HEK293 (cell line): ENCODE results near the gene SLC1A2.

Experiments
- CTCF ChIA-PET: fragments of 350-600 bp; formaldehyde crosslinking; extraction: SDS; loops from one replicate; lab custom pipeline; 2021; ENCODE audit warnings: antibody characterized with exemption; lab: Yijun Ruan, JAX
- POLR2A ChIA-PET: fragments of 300-600 bp; formaldehyde crosslinking; extraction: SDS; loops from one replicate; lab custom pipeline; 2020; ENCODE audit warnings: antibody characterized with exemption, inconsistent platforms; lab: Yijun Ruan, JAX
- H3K27ac ChIP-seq: fragments of 200-500 bp; sonication (Bioruptor generic); 2 replicates; pipeline ENCODE4 v1.5.1; 2014; ENCODE audit warnings: low read depth, low read length, control low read depth, inconsistent platforms; ENCODE audit errors: extremely low read depth
- H3K36me3 ChIP-seq, 2 experiments: fragments of 200-500 bp in 1 of 2; sonication (Bioruptor generic) in 1 of 2; 1 replicate in 1 of 2; 2 replicates in 1 of 2; pipeline ENCODE4 v1.5.1; 2014 to 2017; ENCODE audit warnings: inconsistent platforms in 2 of 2, low read length in 2 of 2; ENCODE audit not compliant: control insufficient read depth in 2 of 2, insufficient read depth in 1 of 2
- H3K4me1 ChIP-seq: fragments of 200-500 bp; sonication (Bioruptor generic); 2 replicates; pipeline ENCODE4 v1.5.1; 2014; ENCODE audit warnings: mild to moderate bottlenecking, low read length, inconsistent platforms; ENCODE audit not compliant: control insufficient read depth, insufficient read depth
- H3K4me3 ChIP-seq: 2 replicates; pipeline ENCODE4 v1.5.1; 2011; ENCODE audit warnings: low read depth, mild to moderate bottlenecking, control low read depth, low read length, moderate library complexity
- H3K9me3 ChIP-seq: fragments of 200-500 bp; sonication (Bioruptor generic); 2 replicates; pipeline ENCODE4 v1.5.1; 2014; ENCODE audit warnings: low read depth, low read length, inconsistent platforms; ENCODE audit not compliant: control insufficient read depth, insufficient read depth
- EGR2 ChIP-seq: fragments of 450-650 bp; formaldehyde crosslinking; IDR thresholded peaks from 2 replicates; pipeline ENCODE4 v1.5.1; 2016; ENCODE audit warnings: low read depth, missing biosample characterization, missing genetic modification characterization
- KLF9 ChIP-seq: fragments of 450-650 bp; formaldehyde crosslinking; IDR thresholded peaks from 2 replicates; pipeline ENCODE4 v1.5.1; 2016; ENCODE audit warnings: missing biosample characterization, missing genetic modification characterization, low read depth
- OSR2 ChIP-seq: fragments of 450-650 bp; formaldehyde crosslinking; IDR thresholded peaks from 2 replicates; pipeline ENCODE4 v1.5.1; 2016; ENCODE audit warnings: missing biosample characterization, missing genetic modification characterization
- SP3 ChIP-seq: fragments of 450-650 bp; formaldehyde crosslinking; IDR thresholded peaks from 2 replicates; pipeline ENCODE4 v1.5.1; 2016; ENCODE audit warnings: missing biosample characterization, missing genetic modification characterization
- ZFP37 ChIP-seq: fragments of 450-650 bp; formaldehyde crosslinking; IDR thresholded peaks from 2 replicates; pipeline ENCODE4 v1.5.1; 2016; ENCODE audit warnings: missing biosample characterization, missing genetic modification characterization
- ZNF140 ChIP-seq: fragments of 450-650 bp; formaldehyde crosslinking; IDR thresholded peaks from 2 replicates; pipeline ENCODE4 v1.5.1; 2016; ENCODE audit warnings: missing biosample characterization, missing genetic modification characterization
- ZNF248 ChIP-seq: fragments of 450-650 bp; formaldehyde crosslinking; IDR thresholded peaks from 2 replicates; pipeline ENCODE4 v1.5.1; 2017; ENCODE audit warnings: missing biosample characterization, missing genetic modification characterization
- ZNF311 ChIP-seq: fragments of 450-650 bp; formaldehyde crosslinking; IDR thresholded peaks from 2 replicates; pipeline ENCODE4 v1.5.1; 2017; ENCODE audit warnings: missing biosample characterization, missing genetic modification characterization, borderline replicate concordance
- ZNF354C ChIP-seq: fragments of 450-650 bp; formaldehyde crosslinking; IDR thresholded peaks from 2 replicates; pipeline ENCODE4 v1.5.1; 2016; ENCODE audit warnings: missing biosample characterization, missing genetic modification characterization, low read depth, borderline replicate concordance
- ZNF404 ChIP-seq: fragments of 450-650 bp; formaldehyde crosslinking; IDR thresholded peaks from 2 replicates; pipeline ENCODE4 v1.5.1; 2017; ENCODE audit warnings: missing biosample characterization, missing genetic modification characterization
- ZNF626 ChIP-seq: fragments of 450-650 bp; sonication (Bioruptor Pico); formaldehyde crosslinking; IDR thresholded peaks from 2 replicates; pipeline ENCODE4 v1.5.1; 2018; ENCODE audit warnings: missing biosample characterization, missing genetic modification characterization, inconsistent platforms
- ZNF701 ChIP-seq: fragments of 450-650 bp; formaldehyde crosslinking; IDR thresholded peaks from 2 replicates; pipeline ENCODE4 v1.5.1; 2016; ENCODE audit warnings: missing biosample characterization, missing genetic modification characterization
- ZNF830 ChIP-seq: fragments of 450-650 bp; IDR thresholded peaks from 2 replicates; pipeline ENCODE4 v1.5.0; 2018; ENCODE audit warnings: missing biosample characterization, missing genetic modification characterization, low read depth, mild to moderate bottlenecking, moderate library complexity
- TF ChIP-seq, protein P1 (sequence below): fragments of 450-650 bp; formaldehyde crosslinking; IDR thresholded peaks from 2 replicates; pipeline ENCODE4 v1.5.1; 2017; ENCODE audit warnings: missing biosample characterization, mild to moderate bottlenecking, missing genetic modification characterization, moderate library complexity
- TF ChIP-seq, protein P2 (sequence below): fragments of 450-650 bp; formaldehyde crosslinking; IDR thresholded peaks from 2 replicates; pipeline ENCODE4 v1.5.1; 2016; ENCODE audit warnings: missing biosample characterization, missing genetic modification characterization
- TF ChIP-seq, protein P3 (sequence below): fragments of 450-650 bp; formaldehyde crosslinking; IDR thresholded peaks from 2 replicates; pipeline ENCODE4 v1.5.1; 2016; ENCODE audit warnings: missing biosample characterization, missing genetic modification characterization

The SLC1A2 gene

DNA sequence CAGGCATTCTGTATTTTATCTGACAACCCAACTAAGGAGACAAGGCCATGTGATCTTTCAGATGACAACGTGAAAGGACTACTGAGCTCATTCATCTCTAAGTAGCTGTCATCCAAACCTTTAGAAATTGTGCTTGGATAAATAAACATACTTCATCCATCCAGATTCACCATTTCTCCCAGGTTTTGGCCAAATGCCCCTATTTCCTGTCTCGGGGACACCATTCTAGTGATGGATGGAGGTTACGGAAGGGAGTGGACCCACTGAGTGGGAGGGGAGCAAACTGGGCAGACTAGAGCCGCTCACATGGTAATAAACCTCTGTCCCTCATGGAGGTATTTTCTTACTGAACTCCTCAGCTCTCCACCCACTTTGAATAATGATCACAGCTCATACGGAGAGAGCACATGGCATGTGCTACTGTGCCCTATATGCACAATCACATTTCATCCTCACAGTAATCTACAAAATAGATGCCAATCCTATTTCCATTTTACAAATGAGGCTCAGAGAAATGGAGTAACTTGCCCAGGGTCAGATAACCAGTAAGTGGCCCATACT, 114.4 kb downstream of the SLC1A2 start (continued):
- TF ChIP-seq ZNF311 (tag by site-specific recombination) (no peak), ZNF354C (tag by site-specific recombination) (no peak)
- TF ChIP-seq, protein P1, sequence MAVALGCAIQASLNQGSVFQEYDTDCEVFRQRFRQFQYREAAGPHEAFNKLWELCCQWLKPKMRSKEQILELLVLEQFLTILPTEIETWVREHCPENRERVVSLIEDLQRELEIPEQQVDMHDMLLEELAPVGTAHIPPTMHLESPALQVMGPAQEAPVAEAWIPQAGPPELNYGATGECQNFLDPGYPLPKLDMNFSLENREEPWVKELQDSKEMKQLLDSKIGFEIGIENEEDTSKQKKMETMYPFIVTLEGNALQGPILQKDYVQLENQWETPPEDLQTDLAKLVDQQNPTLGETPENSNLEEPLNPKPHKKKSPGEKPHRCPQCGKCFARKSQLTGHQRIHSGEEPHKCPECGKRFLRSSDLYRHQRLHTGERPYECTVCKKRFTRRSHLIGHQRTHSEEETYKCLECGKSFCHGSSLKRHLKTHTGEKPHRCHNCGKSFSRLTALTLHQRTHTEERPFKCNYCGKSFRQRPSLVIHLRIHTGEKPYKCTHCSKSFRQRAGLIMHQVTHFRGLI (tag by site-specific recombination): no peak

DNA sequence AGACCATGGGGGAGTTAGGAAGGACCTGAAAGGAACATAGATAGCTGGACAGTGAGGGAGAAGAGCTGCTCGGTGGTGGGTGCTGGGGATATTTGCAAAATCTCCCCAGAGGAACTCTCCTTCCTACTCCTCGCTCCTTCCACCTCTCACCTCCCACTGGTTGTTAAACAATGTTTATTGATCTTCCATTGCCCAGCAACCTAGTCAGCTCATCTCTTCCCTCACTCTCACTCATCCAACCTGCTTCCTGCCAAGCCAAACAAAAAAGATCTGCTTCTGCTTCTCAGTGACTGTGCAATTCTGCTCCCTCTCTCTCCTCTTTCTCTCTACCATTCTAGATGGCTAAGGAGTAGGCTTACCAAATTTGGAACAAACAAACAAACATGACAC, 115.0 kb downstream of the SLC1A2 start:
- Histone ChIP-seq H3K9me3 (no peaks in the 10 kb centered on the region), H3K4me3 (no peak overlapping the region), H3K4me1 (no peaks in the 10 kb centered on the region), H3K27ac (no peak overlapping the region), H3K36me3 (no peaks in the 10 kb centered on the region)
- CTCF ChIA-PET: interaction anchor here (0.6 to 1.7 kb wide), 5 partner anchors 24 to 651 kb away, joined by 3 to 8 read pairs (median 4); no protein-coding TSS in a partner anchor
- TF ChIP-seq ZNF404 (tag by site-specific recombination) (no peak), ZNF140 (tag by site-specific recombination) (peak; percentile 72), EGR2 (tag by site-specific recombination) (peak; percentile 31; the same call in 1 of the 2 replicates)
- POLR2A ChIA-PET: no interaction called here

DNA sequence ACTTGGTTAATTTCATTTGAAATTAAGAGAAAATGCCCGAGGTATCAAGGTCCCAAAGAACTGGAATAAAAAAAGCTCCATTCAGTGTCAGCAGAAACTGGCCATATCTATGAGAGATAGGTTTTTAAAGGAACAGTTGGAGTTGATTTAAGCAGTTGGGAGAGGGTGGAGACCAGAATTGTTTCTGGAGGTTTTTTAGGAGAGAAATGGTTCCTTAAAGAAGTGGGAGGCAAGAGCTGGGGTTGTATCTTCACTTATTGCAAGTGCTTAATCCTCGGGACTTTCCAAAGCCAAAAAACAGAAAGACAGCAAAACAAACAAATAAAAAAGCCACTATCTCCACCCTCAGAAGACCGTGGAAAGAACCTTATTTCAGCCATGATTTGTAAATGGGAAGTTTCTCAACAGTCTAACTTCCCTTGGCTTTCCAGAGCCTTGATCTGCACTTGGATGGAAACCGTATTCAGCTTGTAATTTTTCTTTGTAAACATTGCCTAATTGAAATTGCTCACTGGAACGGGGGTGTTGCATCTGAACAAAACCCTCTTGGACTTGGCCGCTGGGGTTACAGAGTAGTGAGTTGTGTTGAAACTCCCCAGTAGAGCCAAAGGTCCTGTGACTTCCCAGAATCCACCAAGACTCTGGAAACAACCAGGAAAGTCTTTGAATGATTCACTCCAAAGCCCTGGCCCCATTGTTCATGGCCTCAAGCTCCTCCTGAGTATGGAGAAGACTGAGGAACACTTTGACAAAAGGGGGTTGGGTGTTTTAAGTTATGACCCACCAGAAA, 115.6 kb downstream of the SLC1A2 start:
- ChIA-PET CTCF (interaction anchor here (0.6 to 1.7 kb wide), 4 partner anchors 25 to 650 kb away, joined by 3 to 8 read pairs (median 4); no protein-coding TSS in a partner anchor), POLR2A (no interaction called here)
- H3K4me3 ChIP-seq: no peak overlapping the region

More for the DNA sequence above, 115.6 kb downstream of the SLC1A2 start:
- Histone ChIP-seq H3K9me3 (no peaks in the 10 kb centered on the region), H3K36me3 (no peaks in the 10 kb centered on the region), H3K27ac (no peak overlapping the region), H3K4me1 (no peaks in the 10 kb centered on the region)
- TF ChIP-seq ZNF701 (no peak), KLF9 (tag by site-specific recombination) (no peak), ZFP37 (no peak), SP3 (tag by site-specific recombination) (no peak), OSR2 (no peak), ZNF626 (tag by site-specific recombination) (no peak), ZNF830 (tag by site-specific recombination) (no peak), ZNF248 (tag by site-specific recombination) (no peak)
- TF ChIP-seq, protein P2, sequence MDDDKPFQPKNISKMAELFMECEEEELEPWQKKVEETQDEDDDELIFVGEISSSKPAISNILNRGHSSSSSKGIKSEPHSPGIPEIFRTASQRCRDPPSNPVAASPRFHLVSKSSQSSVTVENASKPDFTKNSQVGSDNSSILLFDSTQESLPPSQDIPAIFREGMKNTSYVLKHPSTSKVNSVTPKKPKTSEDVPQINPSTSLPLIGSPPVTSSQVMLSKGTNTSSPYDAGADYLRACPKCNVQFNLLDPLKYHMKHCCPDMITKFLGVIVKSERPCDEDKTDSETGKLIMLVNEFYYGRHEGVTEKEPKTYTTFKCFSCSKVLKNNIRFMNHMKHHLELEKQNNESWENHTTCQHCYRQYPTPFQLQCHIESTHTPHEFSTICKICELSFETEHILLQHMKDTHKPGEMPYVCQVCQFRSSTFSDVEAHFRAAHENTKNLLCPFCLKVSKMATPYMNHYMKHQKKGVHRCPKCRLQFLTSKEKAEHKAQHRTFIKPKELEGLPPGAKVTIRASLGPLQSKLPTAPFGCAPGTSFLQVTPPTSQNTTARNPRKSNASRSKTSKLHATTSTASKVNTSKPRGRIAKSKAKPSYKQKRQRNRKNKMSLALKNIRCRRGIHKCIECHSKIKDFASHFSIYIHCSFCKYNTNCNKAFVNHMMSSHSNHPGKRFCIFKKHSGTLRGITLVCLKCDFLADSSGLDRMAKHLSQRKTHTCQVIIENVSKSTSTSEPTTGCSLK (tag by site-specific recombination): no peak
- TF ChIP-seq, protein P3, sequence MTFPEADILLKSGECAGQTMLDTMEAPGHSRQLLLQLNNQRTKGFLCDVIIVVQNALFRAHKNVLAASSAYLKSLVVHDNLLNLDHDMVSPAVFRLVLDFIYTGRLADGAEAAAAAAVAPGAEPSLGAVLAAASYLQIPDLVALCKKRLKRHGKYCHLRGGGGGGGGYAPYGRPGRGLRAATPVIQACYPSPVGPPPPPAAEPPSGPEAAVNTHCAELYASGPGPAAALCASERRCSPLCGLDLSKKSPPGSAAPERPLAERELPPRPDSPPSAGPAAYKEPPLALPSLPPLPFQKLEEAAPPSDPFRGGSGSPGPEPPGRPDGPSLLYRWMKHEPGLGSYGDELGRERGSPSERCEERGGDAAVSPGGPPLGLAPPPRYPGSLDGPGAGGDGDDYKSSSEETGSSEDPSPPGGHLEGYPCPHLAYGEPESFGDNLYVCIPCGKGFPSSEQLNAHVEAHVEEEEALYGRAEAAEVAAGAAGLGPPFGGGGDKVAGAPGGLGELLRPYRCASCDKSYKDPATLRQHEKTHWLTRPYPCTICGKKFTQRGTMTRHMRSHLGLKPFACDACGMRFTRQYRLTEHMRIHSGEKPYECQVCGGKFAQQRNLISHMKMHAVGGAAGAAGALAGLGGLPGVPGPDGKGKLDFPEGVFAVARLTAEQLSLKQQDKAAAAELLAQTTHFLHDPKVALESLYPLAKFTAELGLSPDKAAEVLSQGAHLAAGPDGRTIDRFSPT (tag by site-specific recombination): no peak
- TF ChIP-seq, all 188 proteins: peak for 0
